ENCODE data around the gene MED27. TPM values are rescaled to one million over a fixed set of nuclear protein-coding genes. Genes with fewer than 3 reads are reported as not detected.

MED27 gene
- total and polyA plus RNA-seq, 2 of the 13 experiments (the other 11 are each of a cell fraction or from before 2014, with no cell fraction given): 16.9 to 19.0 TPM

DNA sequence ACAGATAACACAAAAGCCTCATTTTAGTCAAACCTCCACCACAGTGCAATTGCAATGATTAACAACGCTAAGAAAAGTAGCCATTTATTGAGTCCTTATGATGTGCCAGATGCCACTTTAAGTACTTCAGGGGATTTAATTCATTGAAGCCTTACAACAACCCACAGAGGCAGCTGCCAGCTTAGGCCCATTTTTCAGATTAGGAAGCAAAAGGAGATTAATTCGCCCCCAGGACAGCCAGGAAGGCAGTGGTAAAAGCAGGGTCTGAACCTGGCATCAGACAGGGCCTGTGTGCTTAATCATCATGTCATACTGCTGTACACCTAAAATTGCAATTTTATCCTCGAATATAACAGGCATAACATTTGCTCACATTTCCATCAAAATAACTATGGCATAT is 23.9 kb downstream of the MED27 start (continued):
- TF ChIP-seq, protein P1, sequence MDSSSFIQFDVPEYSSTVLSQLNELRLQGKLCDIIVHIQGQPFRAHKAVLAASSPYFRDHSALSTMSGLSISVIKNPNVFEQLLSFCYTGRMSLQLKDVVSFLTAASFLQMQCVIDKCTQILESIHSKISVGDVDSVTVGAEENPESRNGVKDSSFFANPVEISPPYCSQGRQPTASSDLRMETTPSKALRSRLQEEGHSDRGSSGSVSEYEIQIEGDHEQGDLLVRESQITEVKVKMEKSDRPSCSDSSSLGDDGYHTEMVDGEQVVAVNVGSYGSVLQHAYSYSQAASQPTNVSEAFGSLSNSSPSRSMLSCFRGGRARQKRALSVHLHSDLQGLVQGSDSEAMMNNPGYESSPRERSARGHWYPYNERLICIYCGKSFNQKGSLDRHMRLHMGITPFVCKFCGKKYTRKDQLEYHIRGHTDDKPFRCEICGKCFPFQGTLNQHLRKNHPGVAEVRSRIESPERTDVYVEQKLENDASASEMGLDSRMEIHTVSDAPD (CRISPR knock-in tag; IDR thresholded peaks at IDR 0.05): no peak
- TF ChIP-seq ATRX (CRISPR knock-in tag; IDR thresholded peaks at IDR 0.05; ENCODE audit: borderline replicate concordance) (no peak), CENPX (CRISPR knock-in tag; IDR thresholded peaks at IDR 0.05) (no peak), GTF2F1 (IDR thresholded peaks at IDR 0.05; ENCODE audit: low read length) (no peak), SNRNP70 (IDR thresholded peaks at IDR 0.05; ENCODE audit: low read depth, low read length) (no peak), AKAP8 (CRISPR knock-in tag; IDR thresholded peaks at IDR 0.05) (no peak)
- TF ChIP-seq, protein P2, sequence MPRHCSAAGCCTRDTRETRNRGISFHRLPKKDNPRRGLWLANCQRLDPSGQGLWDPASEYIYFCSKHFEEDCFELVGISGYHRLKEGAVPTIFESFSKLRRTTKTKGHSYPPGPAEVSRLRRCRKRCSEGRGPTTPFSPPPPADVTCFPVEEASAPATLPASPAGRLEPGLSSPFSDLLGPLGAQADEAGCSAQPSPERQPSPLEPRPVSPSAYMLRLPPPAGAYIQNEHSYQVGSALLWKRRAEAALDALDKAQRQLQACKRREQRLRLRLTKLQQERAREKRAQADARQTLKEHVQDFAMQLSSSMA (CRISPR knock-in tag; IDR thresholded peaks at IDR 0.05): no peak
- TF ChIP-seq, protein P3, sequence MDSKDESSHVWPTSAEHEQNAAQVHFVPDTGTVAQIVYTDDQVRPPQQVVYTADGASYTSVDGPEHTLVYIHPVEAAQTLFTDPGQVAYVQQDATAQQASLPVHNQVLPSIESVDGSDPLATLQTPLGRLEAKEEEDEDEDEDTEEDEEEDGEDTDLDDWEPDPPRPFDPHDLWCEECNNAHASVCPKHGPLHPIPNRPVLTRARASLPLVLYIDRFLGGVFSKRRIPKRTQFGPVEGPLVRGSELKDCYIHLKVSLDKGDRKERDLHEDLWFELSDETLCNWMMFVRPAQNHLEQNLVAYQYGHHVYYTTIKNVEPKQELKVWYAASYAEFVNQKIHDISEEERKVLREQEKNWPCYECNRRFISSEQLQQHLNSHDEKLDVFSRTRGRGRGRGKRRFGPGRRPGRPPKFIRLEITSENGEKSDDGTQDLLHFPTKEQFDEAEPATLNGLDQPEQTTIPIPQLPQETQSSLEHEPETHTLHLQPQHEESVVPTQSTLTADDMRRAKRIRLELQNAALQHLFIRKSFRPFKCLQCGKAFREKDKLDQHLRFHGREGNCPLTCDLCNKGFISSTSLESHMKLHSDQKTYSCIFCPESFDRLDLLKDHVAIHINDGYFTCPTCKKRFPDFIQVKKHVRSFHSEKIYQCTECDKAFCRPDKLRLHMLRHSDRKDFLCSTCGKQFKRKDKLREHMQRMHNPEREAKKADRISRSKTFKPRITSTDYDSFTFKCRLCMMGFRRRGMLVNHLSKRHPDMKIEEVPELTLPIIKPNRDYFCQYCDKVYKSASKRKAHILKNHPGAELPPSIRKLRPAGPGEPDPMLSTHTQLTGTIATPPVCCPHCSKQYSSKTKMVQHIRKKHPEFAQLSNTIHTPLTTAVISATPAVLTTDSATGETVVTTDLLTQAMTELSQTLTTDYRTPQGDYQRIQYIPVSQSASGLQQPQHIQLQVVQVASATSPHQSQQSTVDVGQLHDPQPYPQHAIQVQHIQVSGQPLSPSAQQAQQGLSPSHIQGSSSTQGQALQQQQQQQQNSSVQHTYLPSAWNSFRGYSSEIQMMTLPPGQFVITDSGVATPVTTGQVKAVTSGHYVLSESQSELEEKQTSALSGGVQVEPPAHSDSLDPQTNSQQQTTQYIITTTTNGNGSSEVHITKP (CRISPR knock-in tag; IDR thresholded peaks at IDR 0.05; ENCODE audit: low read depth): no peak
